ENCODE results near the gene AK5. TPM values are rescaled to one million over a fixed set of nuclear protein-coding genes. Genes with fewer than 3 reads are reported as not detected.

The AK5 gene
- polyA plus RNA-seq, 1 donor (not counting 4 experiments of a cell fraction or from before 2014, with no cell fraction given): 0.30 TPM

GRCh38 chr1:77253211-77253610 lies 28.6 kb upstream of the AK5 start:
- FAIRE-seq (no peak), DNase-seq (ENCODE audit: low read depth, low spot score) (no peak)
- no peaks in the 10 kb centered on the region for H3K9me3 ChIP-seq (ENCODE audit: control insufficient read depth, low read depth, low read length)
- no peaks in the 10 kb centered on the region for H3K4me1 ChIP-seq (ENCODE audit: control insufficient read depth, extremely low read depth, insufficient read depth, low read length)
- H3K9ac ChIP-seq (ENCODE audit: control insufficient read depth, extremely low read depth, insufficient read depth, low read length): no peak overlapping the region
- no peak overlapping the region for H2AFZ ChIP-seq (ENCODE audit: control insufficient read depth, low read length)
- H3K36me3 ChIP-seq (ENCODE audit: control insufficient read depth in 2 of 2, extremely low read depth in 1 of 2, insufficient read depth in 2 of 2, low read length in 2 of 2): no peaks in the 10 kb centered on the region
- peaks cover 3% of the 10 kb centered on the region for H3K27me3 ChIP-seq (ENCODE audit: control insufficient read depth, extremely low read depth, insufficient read depth, low read length)
- dilution Hi-C loops (cut with MboI; ENCODE audit: extremely low pct_ligation_motif_present, low sequenced_read_pairs): no loop called here
- H3K4me3 ChIP-seq (ENCODE audit: control insufficient read depth in 2 of 3, extremely low read depth in 1 of 3, insufficient read depth in 2 of 3, low read depth in 1 of 3, low read length in 3 of 3): no peak overlapping the region
- no peak overlapping the region for H3K4me2 ChIP-seq (ENCODE audit: control insufficient read depth, extremely low read depth, insufficient read depth, low read depth, low read length)
- H3K27ac ChIP-seq (ENCODE audit: control insufficient read depth, insufficient read depth, low read length): no peak overlapping the region
- H4K20me1 ChIP-seq (ENCODE audit: control insufficient read depth, extremely low read depth, insufficient read depth, low read length): no peaks in the 10 kb centered on the region
- no peaks in the 10 kb centered on the region for H3K79me2 ChIP-seq (ENCODE audit: control insufficient read depth, insufficient read depth, low read length)
- TF ChIP-seq, protein P1, sequence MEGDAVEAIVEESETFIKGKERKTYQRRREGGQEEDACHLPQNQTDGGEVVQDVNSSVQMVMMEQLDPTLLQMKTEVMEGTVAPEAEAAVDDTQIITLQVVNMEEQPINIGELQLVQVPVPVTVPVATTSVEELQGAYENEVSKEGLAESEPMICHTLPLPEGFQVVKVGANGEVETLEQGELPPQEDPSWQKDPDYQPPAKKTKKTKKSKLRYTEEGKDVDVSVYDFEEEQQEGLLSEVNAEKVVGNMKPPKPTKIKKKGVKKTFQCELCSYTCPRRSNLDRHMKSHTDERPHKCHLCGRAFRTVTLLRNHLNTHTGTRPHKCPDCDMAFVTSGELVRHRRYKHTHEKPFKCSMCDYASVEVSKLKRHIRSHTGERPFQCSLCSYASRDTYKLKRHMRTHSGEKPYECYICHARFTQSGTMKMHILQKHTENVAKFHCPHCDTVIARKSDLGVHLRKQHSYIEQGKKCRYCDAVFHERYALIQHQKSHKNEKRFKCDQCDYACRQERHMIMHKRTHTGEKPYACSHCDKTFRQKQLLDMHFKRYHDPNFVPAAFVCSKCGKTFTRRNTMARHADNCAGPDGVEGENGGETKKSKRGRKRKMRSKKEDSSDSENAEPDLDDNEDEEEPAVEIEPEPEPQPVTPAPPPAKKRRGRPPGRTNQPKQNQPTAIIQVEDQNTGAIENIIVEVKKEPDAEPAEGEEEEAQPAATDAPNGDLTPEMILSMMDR (optimal IDR thresholded peaks at IDR 0.05 in 1 of 3, IDR thresholded peaks at IDR 0.05 in 1 of 3, conservative IDR thresholded peaks at IDR 0.05 in 1 of 3; ENCODE audit: extremely low read depth in 1 of 3, insufficient read depth in 2 of 3, low read length in 3 of 3): no peak
- no peak for TF ChIP-seq EZH2 (IDR thresholded peaks at IDR 0.05; ENCODE audit: low read length)
- H3K9me1 ChIP-seq (ENCODE audit: control insufficient read depth, extremely low read depth, insufficient read depth, low read length): no peaks in the 10 kb centered on the region

DNA sequence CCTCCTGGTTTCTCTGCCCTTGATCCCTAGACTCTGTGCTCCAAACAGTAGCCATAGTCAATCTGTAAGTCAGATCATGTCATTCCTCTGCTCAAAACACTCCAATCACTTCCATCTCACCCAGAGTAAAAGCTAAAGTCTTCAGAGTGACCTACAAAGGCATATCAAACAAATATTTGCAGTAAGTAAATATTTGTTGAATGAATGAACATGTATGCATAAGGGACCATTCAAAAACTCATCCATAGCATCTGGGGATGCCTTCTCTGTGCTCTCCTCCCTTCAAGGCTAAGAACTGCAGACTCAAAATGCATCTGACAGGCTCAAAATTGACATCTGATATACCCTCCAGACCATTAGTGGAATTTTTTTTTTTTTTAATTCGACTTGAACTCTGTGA lies 18.1 kb upstream of the AK5 start:
- TF ChIP-seq, protein P1 (optimal IDR thresholded peaks at IDR 0.05 in 1 of 3, IDR thresholded peaks at IDR 0.05 in 1 of 3, conservative IDR thresholded peaks at IDR 0.05 in 1 of 3; ENCODE audit: extremely low read depth in 1 of 3, insufficient read depth in 2 of 3, low read length in 3 of 3): no peak
- H3K4me2 ChIP-seq (ENCODE audit: control insufficient read depth, extremely low read depth, insufficient read depth, low read depth, low read length): no peak overlapping the region
- H3K4me1 ChIP-seq (ENCODE audit: control insufficient read depth, extremely low read depth, insufficient read depth, low read length): no peaks in the 10 kb centered on the region
- H2AFZ ChIP-seq (ENCODE audit: control insufficient read depth, low read length): no peak overlapping the region
- H3K4me3 ChIP-seq (ENCODE audit: control insufficient read depth in 2 of 3, extremely low read depth in 1 of 3, insufficient read depth in 2 of 3, low read depth in 1 of 3, low read length in 3 of 3): no peak overlapping the region
- no peak overlapping the region for H3K9ac ChIP-seq (ENCODE audit: control insufficient read depth, extremely low read depth, insufficient read depth, low read length)
- DNase-seq (ENCODE audit: low read depth, low spot score): no peak
- H3K36me3 ChIP-seq (ENCODE audit: control insufficient read depth in 2 of 2, extremely low read depth in 1 of 2, insufficient read depth in 2 of 2, low read length in 2 of 2): no peaks in the 10 kb centered on the region
- no peaks in the 10 kb centered on the region for H4K20me1 ChIP-seq (ENCODE audit: control insufficient read depth, extremely low read depth, insufficient read depth, low read length)
- H3K9me1 ChIP-seq (ENCODE audit: control insufficient read depth, extremely low read depth, insufficient read depth, low read length): no peaks in the 10 kb centered on the region
- dilution Hi-C loops (cut with MboI; ENCODE audit: extremely low pct_ligation_motif_present, low sequenced_read_pairs): no loop called here
- no peaks in the 10 kb centered on the region for H3K9me3 ChIP-seq (ENCODE audit: control insufficient read depth, low read depth, low read length)
- no peaks in the 10 kb centered on the region for H3K79me2 ChIP-seq (ENCODE audit: control insufficient read depth, insufficient read depth, low read length)
- FAIRE-seq: no peak
- no peak overlapping the region for H3K27ac ChIP-seq (ENCODE audit: control insufficient read depth, insufficient read depth, low read length)
- peaks cover 11% of the 10 kb centered on the region for H3K27me3 ChIP-seq (ENCODE audit: control insufficient read depth, extremely low read depth, insufficient read depth, low read length)
